ENCODE data around the gene CREB3L2. TPM values are rescaled to one million over a fixed set of nuclear protein-coding genes. Genes with fewer than 3 reads are reported as not detected.

The CREB3L2 gene
- total RNA-seq, 1 donor from 2014 or later, result 61.8 TPM

GRCh38 chr7:138027100-138027499, 25.2 kb upstream of the CREB3L2 start:
- ATAC-seq, result no peak
- intact Hi-C loops (cut with DNase I), result no loop called here
- H3K27ac ChIP-seq, result no peak overlapping the region

GRCh38 chr7:138025215-138026186, 23.6 kb upstream of the CREB3L2 start:
- H3K4me1 ChIP-seq, result no peaks in the 10 kb centered on the region
- no peaks in the 10 kb centered on the region for H3K27me3 ChIP-seq
- no peak for ATAC-seq
- DNase-seq, result no peak
- no peaks in the 10 kb centered on the region for H3K9me3 ChIP-seq
- H3K36me3 ChIP-seq, result no peaks in the 10 kb centered on the region
- H3K4me3 ChIP-seq, result no peak overlapping the region
- H3K27ac ChIP-seq, result no peak overlapping the region
- TF ChIP-seq CTCF (IDR thresholded peaks at IDR 0.05), result no peak
- intact Hi-C loops (cut with DNase I), result no loop called here

More at GRCh38 chr7:138027100-138027499, 25.2 kb upstream of the CREB3L2 start:
- no peak overlapping the region for H3K4me3 ChIP-seq
- DNase-seq, result no peak
- no peaks in the 10 kb centered on the region for H3K27me3 ChIP-seq
- no peaks in the 10 kb centered on the region for H3K9me3 ChIP-seq
- no peaks in the 10 kb centered on the region for H3K36me3 ChIP-seq
- no peaks in the 10 kb centered on the region for H3K4me1 ChIP-seq
- no peak for TF ChIP-seq CTCF (IDR thresholded peaks at IDR 0.05)

GRCh38 chr7:138024765-138025164, 22.9 kb upstream of the CREB3L2 start:
- no peak for TF ChIP-seq CTCF (IDR thresholded peaks at IDR 0.05)
- DNase-seq, result no peak
- Histone ChIP-seq H3K9me3 (no peaks in the 10 kb centered on the region), H3K4me3 (no peak overlapping the region), H3K27me3 (no peaks in the 10 kb centered on the region), H3K36me3 (no peaks in the 10 kb centered on the region), H3K4me1 (no peaks in the 10 kb centered on the region), H3K27ac (no peak overlapping the region)
- ATAC-seq, result no peak
- intact Hi-C loops (cut with DNase I), result no loop called here

GRCh38 chr7:138024343-138024691, 22.4 kb upstream of the CREB3L2 start:
- H3K27me3 ChIP-seq, result no peaks in the 10 kb centered on the region
- no peak for ATAC-seq
- intact Hi-C loops (cut with DNase I), result no loop called here
- H3K27ac ChIP-seq, result no peak overlapping the region
- no peak for DNase-seq
- H3K36me3 ChIP-seq, result no peaks in the 10 kb centered on the region
- H3K4me3 ChIP-seq, result no peak overlapping the region
- TF ChIP-seq CTCF (IDR thresholded peaks at IDR 0.05), result no peak
- H3K9me3 ChIP-seq, result no peaks in the 10 kb centered on the region
- H3K4me1 ChIP-seq, result no peaks in the 10 kb centered on the region

GRCh38 chr7:138023618-138024342, 21.9 kb upstream of the CREB3L2 start:
- H3K4me1 ChIP-seq, result no peaks in the 10 kb centered on the region
- DNase-seq, result no peak
- H3K4me3 ChIP-seq, result no peak overlapping the region
- no peaks in the 10 kb centered on the region for H3K36me3 ChIP-seq
- no peak overlapping the region for H3K27ac ChIP-seq
- TF ChIP-seq CTCF (IDR thresholded peaks at IDR 0.05), result no peak
- no peaks in the 10 kb centered on the region for H3K9me3 ChIP-seq
- no peaks in the 10 kb centered on the region for H3K27me3 ChIP-seq
- ATAC-seq, result no peak
- intact Hi-C loops (cut with DNase I), result no loop called here
